SU-DHL-6 (cell line): Measurements from ENCODE around the gene TMEM9.
"Not testable (repeated sequence)": the region's sequence is repeated elsewhere in the genome, so short reads cannot be mapped to it uniquely, and the experiment has no call there.

Experiments used
- H2AFZ ChIP-seq: fragments of 200-600 bp; sonication (generic); 2 replicates; pipeline ENCODE4 v1.6.1; 2014; ENCODE audit warnings: low read depth, mild to moderate bottlenecking, moderate library complexity, mixed read lengths, antibody characterized with exemption, low read length; ENCODE audit not compliant: severe bottlenecking
- H3F3A ChIP-seq: fragments of 200-600 bp; shearing (Covaris generic); 2 replicates; pipeline ENCODE4 v1.6.0; 2016; ENCODE audit warnings: antibody characterized with exemption, mild to moderate bottlenecking; ENCODE audit not compliant: insufficient read depth
- H3K27ac ChIP-seq: fragments of 200-600 bp; sonication (generic); 2 replicates; pipeline ENCODE4 v1.5.1; 2016; ENCODE audit warnings: low read depth, mild to moderate bottlenecking, low read length, moderate library complexity, mixed read lengths
- H3K27me3 ChIP-seq: fragments of 200-600 bp; sonication (generic), shearing (Covaris generic); 2 replicates; pipeline ENCODE4 v1.6.0; 2014; ENCODE audit warnings: mild to moderate bottlenecking, low read length
- H3K36me3 ChIP-seq: fragments of 200-600 bp; sonication (generic); 2 replicates; pipeline ENCODE4 v1.6.1; 2014; ENCODE audit warnings: mild to moderate bottlenecking, low read length, mixed read lengths
- H3K4me2 ChIP-seq: fragments of 300-600, 200-600 bp; shearing (Covaris generic), sonication (generic); 2 replicates; pipeline ENCODE4 v1.6.0; 2014; ENCODE audit warnings: low read length, low read depth, mild to moderate bottlenecking; ENCODE audit not compliant: poor library complexity, severe bottlenecking
- H3K4me3 ChIP-seq: fragments of 200-600 bp; sonication (generic); 2 replicates; pipeline ENCODE4 v1.5.1; 2014; ENCODE audit warnings: antibody characterized with exemption, low read length, mild to moderate bottlenecking, mixed read lengths; ENCODE audit not compliant: insufficient read depth, poor library complexity, severe bottlenecking
- H3K79me2 ChIP-seq: fragments of 200-600 bp; sonication (generic); 2 replicates; pipeline ENCODE4 v1.6.1; 2014; ENCODE audit warnings: mild to moderate bottlenecking, low read length, moderate library complexity; ENCODE audit not compliant: insufficient read depth
- H3K9ac ChIP-seq: fragments of 200-600 bp; sonication (generic); 2 replicates; pipeline ENCODE4 v1.7.0; 2014; ENCODE audit warnings: mild to moderate bottlenecking, low read length
- H3K9me2 ChIP-seq: fragments of 200-600 bp; sonication (generic); replicated peaks from 2 replicates; pipeline ENCODE4 v1.6.1; 2014; ENCODE audit warnings: low read length; ENCODE audit not compliant: insufficient read depth
- H3K9me3 ChIP-seq: fragments of 200-600 bp; sonication (generic); 2 replicates; pipeline ENCODE4 v1.6.1; 2014; ENCODE audit warnings: low read length, mixed read lengths; ENCODE audit not compliant: insufficient read depth
- H4K20me1 ChIP-seq: fragments of 200-600 bp; sonication (generic); 2 replicates; pipeline ENCODE4 v1.6.1; 2014; ENCODE audit warnings: low read depth, mild to moderate bottlenecking, antibody characterized with exemption, low read length, moderate library complexity, mixed read lengths
- CTCF ChIP-seq: fragments of 200-600 bp; sonication (generic); IDR thresholded peaks from one replicate; pipeline ENCODE4 v1.5.1; 2017; ENCODE audit warnings: antibody characterized with exemption, mild to moderate bottlenecking, low read length, moderate library complexity; ENCODE audit not compliant: insufficient read depth, poor library complexity, severe bottlenecking
- EZH2phosphoT487 ChIP-seq: fragments of 200-600 bp; sonication (generic), shearing (Covaris generic); conservative IDR thresholded peaks from 2 replicates; pipeline ENCODE4 v1.6.1; 2018; ENCODE audit warnings: mild to moderate bottlenecking, antibody characterized with exemption, low read length, moderate library complexity, mixed read lengths

TMEM9 gene

GRCh38 chr1:201164645-201165044 lies 10.4 kb upstream of the TMEM9 start:
- Histone ChIP-seq H4K20me1 (no peaks in the 10 kb centered on the region), H3K4me2 (no peak overlapping the region), H2AFZ (no peak overlapping the region), H3K79me2 (no peaks in the 10 kb centered on the region), H3K4me3 (no peak overlapping the region), H3K27ac (no peak overlapping the region), H3K9ac (no peak overlapping the region), H3K27me3 (no peaks in the 10 kb centered on the region), H3K9me3 (no peaks in the 10 kb centered on the region), H3F3A (no peaks in the 10 kb centered on the region), H3K36me3 (no peaks in the 10 kb centered on the region), H3K9me2 (no peaks in the 10 kb centered on the region)
- no peak for TF ChIP-seq CTCF
- TF ChIP-seq EZH2phosphoT487, result no peak

- Histone ChIP-seq H3K9ac (no peak overlapping the region), H3K27me3 (no peaks in the 10 kb centered on the region), H3K27ac (no peak overlapping the region), H3K4me3 (no peak overlapping the region), H2AFZ (no peak overlapping the region), H4K20me1 (no peaks in the 10 kb centered on the region), H3F3A (no peaks in the 10 kb centered on the region), H3K79me2 (no peaks in the 10 kb centered on the region), H3K9me2 (no peaks in the 10 kb centered on the region), H3K4me2 (no peak overlapping the region), H3K9me3 (no peaks in the 10 kb centered on the region), H3K36me3 (no peaks in the 10 kb centered on the region)
- no peak for TF ChIP-seq EZH2phosphoT487
These were observed 9.4 kb upstream of the TMEM9 start for GRCh38 chr1:201163707-201164106.

GRCh38 chr1:201163036-201163435 lies 8.8 kb upstream of the TMEM9 start:
- not testable (repeated sequence) for H3K27ac ChIP-seq, H3K79me2 ChIP-seq, H3K4me3 ChIP-seq, H3K9ac ChIP-seq, H3K9me3 ChIP-seq, H3K9me2 ChIP-seq, H2AFZ ChIP-seq, H3K36me3 ChIP-seq, H3F3A ChIP-seq, H4K20me1 ChIP-seq, H3K4me2 ChIP-seq, H3K27me3 ChIP-seq

- H3K9me3 ChIP-seq, result no peaks in the 10 kb centered on the region
- no peak overlapping the region for H2AFZ ChIP-seq
- no peaks in the 10 kb centered on the region for H3K79me2 ChIP-seq
- no peaks in the 10 kb centered on the region for H3K36me3 ChIP-seq
- H3K4me3 ChIP-seq, result no peak overlapping the region
- H3K9me2 ChIP-seq, result no peaks in the 10 kb centered on the region
- no peaks in the 10 kb centered on the region for H3F3A ChIP-seq
- H3K9ac ChIP-seq, result no peak overlapping the region
- no peak overlapping the region for H3K27ac ChIP-seq
- TF ChIP-seq CTCF, result no peak
- TF ChIP-seq EZH2phosphoT487, result no peak
- H3K4me2 ChIP-seq, result no peak overlapping the region
- H3K27me3 ChIP-seq, result no peaks in the 10 kb centered on the region
- H4K20me1 ChIP-seq, result no peaks in the 10 kb centered on the region
These were observed 3.7 kb upstream of the TMEM9 start for GRCh38 chr1:201157949-201158348.
